Measurements from ENCODE around the gene NKAIN2.
"Not testable (repeated sequence)": the region's sequence is repeated elsewhere in the genome, so short reads cannot be mapped to it uniquely, and the experiment has no call there.

NKAIN2 gene

DNA sequence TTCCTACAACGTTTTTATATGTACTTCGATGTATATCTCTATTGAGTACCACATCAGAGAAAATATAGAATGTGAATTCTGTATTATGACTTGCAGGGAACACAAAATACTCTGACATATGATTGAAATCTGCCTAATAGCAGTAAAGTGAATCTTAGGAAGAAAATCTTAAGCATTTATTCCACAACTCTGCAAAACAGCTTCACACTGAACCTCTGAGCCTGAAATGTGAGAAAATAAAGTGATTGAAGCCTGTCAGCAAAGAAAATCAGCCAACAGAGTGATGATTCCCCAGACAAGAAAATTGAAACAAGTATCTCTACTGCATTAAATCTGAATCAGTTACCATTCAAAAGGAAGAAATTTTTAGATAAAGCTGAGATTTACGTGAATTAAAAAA is 659.1 kb downstream of the NKAIN2 start:
- Histone ChIP-seq H3K27me3 (ENCODE audit: insufficient read depth, low read length, poor library complexity) (no peaks in the 10 kb centered on the region), H2BK15ac (replicated peaks; ENCODE audit: low read depth) (no peak overlapping the region), H2AK5ac (ENCODE audit: low read length) (no peak overlapping the region), H3K79me1 (ENCODE audit: low read length) (no peaks in the 10 kb centered on the region), H4K8ac (ENCODE audit: low read depth, low read length) (no peak overlapping the region), H2BK120ac (ENCODE audit: low read depth, low read length) (no peak overlapping the region), H3K27ac (ENCODE audit: low read depth, low read length) (no peak overlapping the region), H3K23ac (ENCODE audit: low read length) (no peak overlapping the region), H3K4me3 (ENCODE audit: low read length) (no peak overlapping the region), H3K4ac (ENCODE audit: low read depth, low read length) (no peak overlapping the region), H3K4me1 (ENCODE audit: control insufficient read depth, low read depth, low read length) (no peaks in the 10 kb centered on the region), H3K9ac (ENCODE audit: low read length) (no peak overlapping the region), H3K4me2 (ENCODE audit: low read length) (no peak overlapping the region), H3K79me2 (ENCODE audit: control insufficient read depth, insufficient read depth, low read length) (no peaks in the 10 kb centered on the region), H2BK5ac (ENCODE audit: low read length) (no peak overlapping the region), H3K18ac (ENCODE audit: low read length) (no peak overlapping the region), H3K56ac (ENCODE audit: low read length) (no peak overlapping the region), H3K36me3 (ENCODE audit: control insufficient read depth, insufficient read depth, low read length) (no peaks in the 10 kb centered on the region), H4K5ac (ENCODE audit: low read length) (no peak overlapping the region)
- no peak for DNase-seq
- WGBS (ENCODE audit: extremely low coverage, insufficient coverage, low lambda C conversion rate) = 100% methylated on average over 1 of the region's 3 CpGs

DNA sequence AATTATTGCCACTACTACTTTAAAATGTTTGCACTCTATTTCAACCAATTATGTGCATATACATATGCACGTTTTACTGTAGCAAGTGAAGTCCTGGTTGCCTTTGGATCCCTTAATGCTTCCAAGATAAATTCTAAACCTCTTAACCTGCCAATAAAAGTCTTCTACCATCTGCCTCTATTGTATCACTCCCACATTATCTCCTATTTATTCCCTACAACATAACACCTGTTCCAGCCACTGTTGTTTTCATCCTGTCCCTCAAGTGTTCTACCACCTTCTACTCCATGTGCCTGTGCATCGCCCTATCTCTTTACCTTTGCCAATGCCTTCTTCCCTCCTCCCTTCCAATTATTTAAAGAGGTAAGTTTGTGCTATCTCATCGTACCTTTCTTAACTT is 659.6 kb downstream of the NKAIN2 start:
- Histone ChIP-seq H3K4me3 (ENCODE audit: low read length) (no peak overlapping the region), H4K8ac (ENCODE audit: low read depth, low read length) (no peak overlapping the region), H2BK15ac (replicated peaks; ENCODE audit: low read depth) (no peak overlapping the region), H3K9ac (ENCODE audit: low read length) (no peak overlapping the region), H4K5ac (ENCODE audit: low read length) (no peak overlapping the region), H3K18ac (ENCODE audit: low read length) (no peak overlapping the region), H2BK5ac (ENCODE audit: low read length) (no peak overlapping the region), H3K79me1 (ENCODE audit: low read length) (no peaks in the 10 kb centered on the region), H3K27me3 (ENCODE audit: insufficient read depth, low read length, poor library complexity) (no peaks in the 10 kb centered on the region), H3K4me1 (ENCODE audit: control insufficient read depth, low read depth, low read length) (no peaks in the 10 kb centered on the region), H3K36me3 (ENCODE audit: control insufficient read depth, insufficient read depth, low read length) (no peaks in the 10 kb centered on the region), H3K79me2 (ENCODE audit: control insufficient read depth, insufficient read depth, low read length) (no peaks in the 10 kb centered on the region), H3K27ac (ENCODE audit: low read depth, low read length) (no peak overlapping the region), H3K4ac (ENCODE audit: low read depth, low read length) (no peak overlapping the region), H3K56ac (ENCODE audit: low read length) (no peak overlapping the region), H3K23ac (ENCODE audit: low read length) (no peak overlapping the region), H3K4me2 (ENCODE audit: low read length) (no peak overlapping the region), H2AK5ac (ENCODE audit: low read length) (no peak overlapping the region), H2BK120ac (ENCODE audit: low read depth, low read length) (no peak overlapping the region)
- no CpG with 5 or more reads among the region's 3 CpGs for WGBS (ENCODE audit: extremely low coverage, insufficient coverage, low lambda C conversion rate)
- no peak for DNase-seq

DNA sequence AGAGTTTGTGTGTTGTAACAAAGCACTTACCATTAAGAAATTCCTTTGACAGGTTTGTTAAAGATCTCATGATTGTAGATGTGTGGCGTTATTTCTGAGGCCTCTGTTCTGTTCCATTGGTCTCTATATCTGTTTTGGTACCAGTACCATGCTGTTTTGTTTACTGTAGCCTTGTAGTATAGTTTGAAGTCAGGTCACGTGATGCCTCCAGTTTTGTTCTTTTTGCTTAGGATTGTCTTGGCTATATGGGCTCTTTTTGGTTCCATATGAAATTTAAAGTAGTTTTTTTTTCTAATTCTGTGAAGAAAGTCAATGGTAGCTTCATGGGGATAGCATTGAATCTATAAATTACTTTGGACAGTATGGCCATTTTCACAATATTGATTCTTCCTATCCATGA is 660.9 kb downstream of the NKAIN2 start:
- H3K9ac ChIP-seq (ENCODE audit: low read length); H2BK120ac ChIP-seq (ENCODE audit: low read depth, low read length): not testable (repeated sequence)
- WGBS (ENCODE audit: extremely low coverage, insufficient coverage, low lambda C conversion rate) = no CpG with 5 or more reads among the region's 2 CpGs

DNA sequence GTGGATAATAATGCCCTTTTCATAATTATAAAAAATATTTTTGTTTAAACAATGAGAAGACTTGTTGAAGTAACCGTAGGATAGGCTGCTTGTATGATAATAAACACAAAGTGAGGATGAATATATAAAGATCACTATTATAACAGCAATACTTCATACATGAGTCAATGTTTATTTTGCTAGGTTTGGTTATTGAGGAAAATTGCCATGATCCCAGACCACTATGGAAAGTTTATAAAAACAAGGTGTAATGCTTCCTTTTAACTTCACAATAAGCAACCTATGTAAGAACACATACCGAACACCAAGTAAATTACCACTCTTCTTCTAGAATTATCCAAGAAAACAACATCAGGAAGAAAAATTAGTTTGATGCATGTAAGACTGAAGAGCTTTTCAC is 663.3 kb downstream of the NKAIN2 start:
- Histone ChIP-seq H3K18ac (ENCODE audit: low read length) (no peak overlapping the region), H3K4me1 (ENCODE audit: control insufficient read depth, low read depth, low read length) (no peaks in the 10 kb centered on the region), H2BK5ac (ENCODE audit: low read length) (no peak overlapping the region), H3K79me1 (ENCODE audit: low read length) (no peaks in the 10 kb centered on the region), H3K9ac (ENCODE audit: low read length) (no peak overlapping the region), H3K23ac (ENCODE audit: low read length) (no peak overlapping the region), H3K4me2 (ENCODE audit: low read length) (no peak overlapping the region), H3K27me3 (ENCODE audit: insufficient read depth, low read length, poor library complexity) (no peaks in the 10 kb centered on the region), H2BK15ac (replicated peaks; ENCODE audit: low read depth) (no peak overlapping the region), H3K4ac (ENCODE audit: low read depth, low read length) (no peak overlapping the region), H4K5ac (ENCODE audit: low read length) (no peak overlapping the region), H3K36me3 (ENCODE audit: control insufficient read depth, insufficient read depth, low read length) (no peaks in the 10 kb centered on the region), H3K79me2 (ENCODE audit: control insufficient read depth, insufficient read depth, low read length) (no peaks in the 10 kb centered on the region), H3K56ac (ENCODE audit: low read length) (no peak overlapping the region), H4K8ac (ENCODE audit: low read depth, low read length) (no peak overlapping the region), H3K27ac (ENCODE audit: low read depth, low read length) (no peak overlapping the region), H2AK5ac (ENCODE audit: low read length) (no peak overlapping the region), H2BK120ac (ENCODE audit: low read depth, low read length) (no peak overlapping the region), H3K4me3 (ENCODE audit: low read length) (no peak overlapping the region)
- no CpG with 5 or more reads among the region's 2 CpGs for WGBS (ENCODE audit: extremely low coverage, insufficient coverage, low lambda C conversion rate)
- no peak for DNase-seq

More for the DNA sequence above, 660.9 kb downstream of the NKAIN2 start:
- not testable (repeated sequence) for H3K79me1 ChIP-seq (ENCODE audit: low read length); H3K4me1 ChIP-seq (ENCODE audit: control insufficient read depth, low read depth, low read length); H3K23ac ChIP-seq (ENCODE audit: low read length); H3K36me3 ChIP-seq (ENCODE audit: control insufficient read depth, insufficient read depth, low read length); H3K4me2 ChIP-seq (ENCODE audit: low read length); H3K56ac ChIP-seq (ENCODE audit: low read length); H3K18ac ChIP-seq (ENCODE audit: low read length); H3K4ac ChIP-seq (ENCODE audit: low read depth, low read length); H3K27me3 ChIP-seq (ENCODE audit: insufficient read depth, low read length, poor library complexity); H2AK5ac ChIP-seq (ENCODE audit: low read length); DNase-seq; H3K4me3 ChIP-seq (ENCODE audit: low read length); H2BK5ac ChIP-seq (ENCODE audit: low read length); H4K8ac ChIP-seq (ENCODE audit: low read depth, low read length); H3K79me2 ChIP-seq (ENCODE audit: control insufficient read depth, insufficient read depth, low read length); H3K27ac ChIP-seq (ENCODE audit: low read depth, low read length); H2BK15ac ChIP-seq (replicated peaks; ENCODE audit: low read depth); H4K5ac ChIP-seq (ENCODE audit: low read length)

DNA sequence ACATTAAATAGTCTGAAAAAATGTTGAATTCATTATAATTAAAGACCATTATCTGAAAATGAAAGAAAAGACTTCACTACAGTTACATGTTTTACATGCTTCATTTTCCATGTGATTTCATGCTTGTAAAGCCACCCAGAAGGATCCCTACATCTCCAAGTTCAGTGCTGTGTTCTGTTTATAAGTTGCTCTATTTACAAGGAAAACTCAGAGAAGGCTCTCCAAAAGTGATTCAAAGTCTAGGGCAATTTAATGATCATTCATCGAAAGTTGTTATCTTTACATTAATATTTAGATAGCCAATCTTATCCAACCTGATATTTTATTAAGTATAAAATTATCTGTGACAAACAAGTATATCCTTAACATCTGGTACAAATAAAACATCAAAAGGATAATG is 663.7 kb downstream of the NKAIN2 start:
- H3K4ac ChIP-seq (ENCODE audit: low read depth, low read length) = no peak overlapping the region
- no peaks in the 10 kb centered on the region for H3K79me2 ChIP-seq (ENCODE audit: control insufficient read depth, insufficient read depth, low read length)
- no peak overlapping the region for H2BK5ac ChIP-seq (ENCODE audit: low read length)
- H3K9ac ChIP-seq (ENCODE audit: low read length) = no peak overlapping the region
- WGBS (ENCODE audit: extremely low coverage, insufficient coverage, low lambda C conversion rate) = no CpG with 5 or more reads among the region's 1 CpG
- no peak for DNase-seq
- no peak overlapping the region for H3K23ac ChIP-seq (ENCODE audit: low read length)
- H3K4me3 ChIP-seq (ENCODE audit: low read length) = no peak overlapping the region
- H2BK15ac ChIP-seq (replicated peaks; ENCODE audit: low read depth) = no peak overlapping the region
- H3K4me2 ChIP-seq (ENCODE audit: low read length) = no peak overlapping the region
- H2AK5ac ChIP-seq (ENCODE audit: low read length) = no peak overlapping the region
- H3K56ac ChIP-seq (ENCODE audit: low read length) = no peak overlapping the region
- H4K5ac ChIP-seq (ENCODE audit: low read length) = no peak overlapping the region
- no peaks in the 10 kb centered on the region for H3K79me1 ChIP-seq (ENCODE audit: low read length)
- no peaks in the 10 kb centered on the region for H3K27me3 ChIP-seq (ENCODE audit: insufficient read depth, low read length, poor library complexity)
- no peak overlapping the region for H4K8ac ChIP-seq (ENCODE audit: low read depth, low read length)
- no peaks in the 10 kb centered on the region for H3K36me3 ChIP-seq (ENCODE audit: control insufficient read depth, insufficient read depth, low read length)
- H3K18ac ChIP-seq (ENCODE audit: low read length) = no peak overlapping the region
- no peak overlapping the region for H2BK120ac ChIP-seq (ENCODE audit: low read depth, low read length)
- H3K27ac ChIP-seq (ENCODE audit: low read depth, low read length) = no peak overlapping the region
- no peaks in the 10 kb centered on the region for H3K4me1 ChIP-seq (ENCODE audit: control insufficient read depth, low read depth, low read length)

DNA sequence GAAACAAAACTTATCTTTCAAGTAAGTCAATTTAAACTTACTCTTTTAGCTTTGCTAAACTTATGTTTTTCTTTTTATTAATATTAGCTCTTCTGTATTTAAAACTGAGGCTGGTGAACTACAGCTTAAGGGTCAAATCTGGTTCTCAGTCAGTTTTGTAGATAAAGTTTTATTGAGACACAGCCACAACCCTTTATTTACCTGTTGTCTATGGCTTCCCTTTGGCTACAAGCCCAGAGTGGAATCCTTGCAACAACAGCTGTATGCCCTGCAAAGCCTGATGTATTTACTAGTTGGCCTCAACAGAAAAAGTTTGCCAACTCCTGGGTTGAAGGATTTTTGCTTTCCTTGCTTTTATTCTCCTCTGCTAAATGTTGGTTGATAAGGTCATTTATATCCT is 667.1 kb downstream of the NKAIN2 start:
- no peaks in the 10 kb centered on the region for H3K79me2 ChIP-seq (ENCODE audit: control insufficient read depth, insufficient read depth, low read length)
- H2BK120ac ChIP-seq (ENCODE audit: low read depth, low read length) = no peak overlapping the region
- H2BK5ac ChIP-seq (ENCODE audit: low read length) = no peak overlapping the region
- H3K79me1 ChIP-seq (ENCODE audit: low read length) = no peaks in the 10 kb centered on the region
- H3K4me1 ChIP-seq (ENCODE audit: control insufficient read depth, low read depth, low read length) = no peaks in the 10 kb centered on the region
- H3K27me3 ChIP-seq (ENCODE audit: insufficient read depth, low read length, poor library complexity) = no peaks in the 10 kb centered on the region
- no peak overlapping the region for H3K27ac ChIP-seq (ENCODE audit: low read depth, low read length)
- no peak overlapping the region for H3K56ac ChIP-seq (ENCODE audit: low read length)
- no peak overlapping the region for H3K4me3 ChIP-seq (ENCODE audit: low read length)
- H3K18ac ChIP-seq (ENCODE audit: low read length) = no peak overlapping the region
- H3K4ac ChIP-seq (ENCODE audit: low read depth, low read length) = no peak overlapping the region
- no peak overlapping the region for H3K23ac ChIP-seq (ENCODE audit: low read length)
- no peak overlapping the region for H4K5ac ChIP-seq (ENCODE audit: low read length)
- no peaks in the 10 kb centered on the region for H3K36me3 ChIP-seq (ENCODE audit: control insufficient read depth, insufficient read depth, low read length)
- no peak overlapping the region for H2AK5ac ChIP-seq (ENCODE audit: low read length)
- H3K9ac ChIP-seq (ENCODE audit: low read length) = no peak overlapping the region
- no peak overlapping the region for H3K4me2 ChIP-seq (ENCODE audit: low read length)
- no peak overlapping the region for H4K8ac ChIP-seq (ENCODE audit: low read depth, low read length)
- no peak for DNase-seq
- no peak overlapping the region for H2BK15ac ChIP-seq (replicated peaks; ENCODE audit: low read depth)
